ENCODE results near the gene CYP24A1. TPM values are rescaled to one million over a fixed set of nuclear protein-coding genes. Genes with fewer than 3 reads are reported as not detected.

The CYP24A1 gene
- total RNA-seq, 1 donor from 2014 or later: 8.7 TPM

GRCh38 chr20:54219751-54220426, 46.1 kb upstream of the CYP24A1 start:
- no peak for FAIRE-seq
- TF ChIP-seq CTCF (IDR thresholded peaks at IDR 0.05; ENCODE audit: insufficient read depth, low read length, severe bottlenecking): peak; percentile 29

GRCh38 chr20:54218470-54218869, 44.7 kb upstream of the CYP24A1 start:
- Histone ChIP-seq H3K27me3 (ENCODE audit: control insufficient read depth, insufficient read depth, low read length) (no peaks in the 10 kb centered on the region), H3K36me3 (ENCODE audit: control insufficient read depth, insufficient read depth, low read length) (peaks cover 1% of the 10 kb centered on the region), H3K4me3 (ENCODE audit: low read depth, low read length) (no peak overlapping the region)
- no peak for DNase-seq (ENCODE audit: low read depth)
- no peak for FAIRE-seq
- TF ChIP-seq CTCF (IDR thresholded peaks at IDR 0.05; ENCODE audit: insufficient read depth, low read length, severe bottlenecking): no peak

More at GRCh38 chr20:54219751-54220426, 46.1 kb upstream of the CYP24A1 start:
- Histone ChIP-seq H3K27me3 (ENCODE audit: control insufficient read depth, insufficient read depth, low read length) (no peaks in the 10 kb centered on the region), H3K36me3 (ENCODE audit: control insufficient read depth, insufficient read depth, low read length) (peaks cover 1% of the 10 kb centered on the region), H3K4me3 (ENCODE audit: low read depth, low read length) (no peak overlapping the region)
- peak; percentile 52 for DNase-seq (ENCODE audit: low read depth)

- Histone ChIP-seq H3K36me3 (ENCODE audit: control insufficient read depth, insufficient read depth, low read length) (peaks cover 1% of the 10 kb centered on the region), H3K4me3 (ENCODE audit: low read depth, low read length) (no peak overlapping the region), H3K27me3 (ENCODE audit: control insufficient read depth, insufficient read depth, low read length) (no peaks in the 10 kb centered on the region)
- DNase-seq (ENCODE audit: low read depth) (no peak), FAIRE-seq (no peak)
- no peak for TF ChIP-seq CTCF (IDR thresholded peaks at IDR 0.05; ENCODE audit: insufficient read depth, low read length, severe bottlenecking)
These were observed 44.0 kb upstream of the CYP24A1 start for GRCh38 chr20:54217762-54218161.

GRCh38 chr20:54215157-54215789, 41.5 kb upstream of the CYP24A1 start:
- Histone ChIP-seq H3K36me3 (ENCODE audit: control insufficient read depth, insufficient read depth, low read length) (peaks cover 1% of the 10 kb centered on the region), H3K27me3 (ENCODE audit: control insufficient read depth, insufficient read depth, low read length) (no peaks in the 10 kb centered on the region), H3K4me3 (ENCODE audit: low read depth, low read length) (no peak overlapping the region)
- DNase-seq (ENCODE audit: low read depth) (no peak), FAIRE-seq (no peak)
- no peak for TF ChIP-seq CTCF (IDR thresholded peaks at IDR 0.05; ENCODE audit: insufficient read depth, low read length, severe bottlenecking)

GRCh38 chr20:54214566-54214965, 40.8 kb upstream of the CYP24A1 start:
- Histone ChIP-seq H3K36me3 (ENCODE audit: control insufficient read depth, insufficient read depth, low read length) (peaks cover 1% of the 10 kb centered on the region), H3K27me3 (ENCODE audit: control insufficient read depth, insufficient read depth, low read length) (no peaks in the 10 kb centered on the region), H3K4me3 (ENCODE audit: low read depth, low read length) (no peak overlapping the region)
- FAIRE-seq (no peak), DNase-seq (ENCODE audit: low read depth) (no peak)
- no peak for TF ChIP-seq CTCF (IDR thresholded peaks at IDR 0.05; ENCODE audit: insufficient read depth, low read length, severe bottlenecking)
